HepG2 (cell line): ENCODE data around the gene C5. TPM values are rescaled to one million over a fixed set of nuclear protein-coding genes. Genes with fewer than 3 reads are reported as not detected.
"Not testable (repeated sequence)": the region's sequence is repeated elsewhere in the genome, so short reads cannot be mapped to it uniquely, and the experiment has no call there.

Experiments used
- ATAC-seq: fragments of 200-7000 bp; cut with Tn5 transposase; 3 replicates; pipeline ENCODE4 v1.9.1; 2020; ENCODE audit warnings: mild to moderate bottlenecking, moderate library complexity
- BruUV-seq: library from RNA; stranded (reverse); fragments of 400-500 nt; replicated peaks from 2 replicates; lab custom pipeline; 2021; lab: Mats Ljungman, UMichigan
- CTCF ChIA-PET: fragments of 300-600 bp; formaldehyde crosslinking; extraction: SDS; loops from one replicate; lab custom pipeline; 2021; ENCODE audit warnings: low total read pairs, inconsistent platforms, low intra/inter-chr PET ratio; lab: Yijun Ruan, JAX
- POLR2A ChIA-PET: fragments of 350-600 bp; sonication (Branson Sonifier 250); formaldehyde crosslinking; loops from one replicate; lab custom pipeline; 2020; ENCODE audit warnings: antibody characterized with exemption, inconsistent platforms; lab: Yijun Ruan, JAX
- DNase-seq: peaks from one replicate; pipeline ENCODE4 v3.0.0-alpha.2; 2015; ENCODE audit warnings: low spot score
- FAIRE-seq: peaks from 3 replicates; lab custom pipeline; 2011; peaks lifted over from hg19 to GRCh38; lab: Jason Lieb, UNC
- H2AFZ ChIP-seq: one replicate; pipeline ENCODE4 v1.6.1; 2011; ENCODE audit warnings: low read length, inconsistent platforms
- H3K27ac ChIP-seq: fragments of 300-600 bp; 3 replicates; pipeline ENCODE4 v1.8.0; 2011; ENCODE audit warnings: mixed run types, mild to moderate bottlenecking, mixed read lengths, low read length, inconsistent platforms; ENCODE audit not compliant: insufficient read depth; ENCODE audit errors: extremely low read length
- H3K27me3 ChIP-seq, 2 experiments: fragments of 200-600 bp in 1 of 2; 2 replicates in 1 of 2; 3 replicates in 1 of 2; pipeline versions ENCODE4 v1.6.0 to v1.8.0; 2011; ENCODE audit warnings: low read length in 2 of 2, mild to moderate bottlenecking in 2 of 2, moderate library complexity in 2 of 2, inconsistent platforms in 1 of 2; ENCODE audit not compliant: insufficient read depth in 2 of 2, control insufficient read depth in 1 of 2
- H3K36me3 ChIP-seq, 2 experiments: fragments of 200-600 bp in 1 of 2; replicated peaks in 1 of 2; 2 replicates in 1 of 2; 3 replicates in 1 of 2; pipeline versions ENCODE4 v1.5.1 to v1.8.0; 2011; ENCODE audit warnings: low read length in 2 of 2, inconsistent platforms in 1 of 2; ENCODE audit not compliant: insufficient read depth in 2 of 2, control insufficient read depth in 1 of 2
- H3K4me1 ChIP-seq: 2 replicates; pipeline ENCODE4 v1.5.1; 2012; ENCODE audit warnings: low read length, inconsistent platforms; ENCODE audit not compliant: insufficient read depth
- H3K4me2 ChIP-seq: 2 replicates; pipeline ENCODE4 v1.6.0; 2011; ENCODE audit warnings: low read depth, low read length, inconsistent platforms
- H3K4me3 ChIP-seq, 3 experiments: fragments of 200-600 bp in 1 of 3; sonication (generic), shearing (Covaris generic) in 1 of 3; replicated peaks in 1 of 3; 2 replicates each; pipeline ENCODE4 v1.5.1; 2011 to 2016; ENCODE audit warnings: low read length in 3 of 3, inconsistent platforms in 2 of 3, low read depth in 2 of 3, mild to moderate bottlenecking in 2 of 3, control low read depth in 1 of 3, mixed read lengths in 1 of 3; ENCODE audit not compliant: insufficient read depth in 1 of 3
- H3K79me2 ChIP-seq: one replicate; pipeline ENCODE4 v1.6.1; 2011; ENCODE audit warnings: low read length, inconsistent platforms; ENCODE audit not compliant: insufficient read depth
- H3K9ac ChIP-seq: 2 replicates; pipeline ENCODE4 v1.6.0; 2011; ENCODE audit warnings: mild to moderate bottlenecking, low read depth, low read length, inconsistent platforms; ENCODE audit not compliant: insufficient read depth
- H3K9me3 ChIP-seq: 2 replicates; pipeline ENCODE4 v1.5.1; 2012; ENCODE audit warnings: mild to moderate bottlenecking, low read length
- H4K20me1 ChIP-seq: 2 replicates; pipeline ENCODE4 v1.6.0; 2011; ENCODE audit warnings: inconsistent platforms, mild to moderate bottlenecking, low read length, moderate library complexity; ENCODE audit not compliant: insufficient read depth
- CBFB ChIP-seq: sonication (generic); formaldehyde crosslinking; IDR thresholded peaks from 2 replicates; pipeline ENCODE4 v1.4.0; 2020; ENCODE audit warnings: missing genetic modification reagents
- CTCF ChIP-seq: sonication (generic); formaldehyde crosslinking; IDR thresholded peaks from 2 replicates; pipeline ENCODE4 v1.5.0; 2020; ENCODE audit warnings: mild to moderate bottlenecking, missing genetic modification reagents, moderate library complexity
- MAF1 ChIP-seq: sonication (generic); formaldehyde crosslinking; IDR thresholded peaks from 2 replicates; pipeline ENCODE4 v1.5.0; 2020; ENCODE audit warnings: missing genetic modification reagents, borderline replicate concordance
- MAFK ChIP-seq, 2 experiments: IDR thresholded peaks in 1 of 2; conservative IDR thresholded peaks in 1 of 2; 2 replicates each; pipeline ENCODE4 v1.6.1; 2011; ENCODE audit warnings: improper control_type of control experiment in 2 of 2, low read length in 2 of 2
- MIER2 ChIP-seq: IDR thresholded peaks from 2 replicates; pipeline ENCODE4 v1.6.1; 2016; ENCODE audit warnings: missing biosample characterization, missing genetic modification reagents
- MTF2 ChIP-seq: sonication (generic); formaldehyde crosslinking; IDR thresholded peaks from 2 replicates; pipeline ENCODE4 v1.5.0; 2020; ENCODE audit warnings: missing genetic modification reagents, borderline replicate concordance
- SCMH1 ChIP-seq: sonication (generic); formaldehyde crosslinking; IDR thresholded peaks from 2 replicates; pipeline ENCODE4 v1.9.0; 2021; ENCODE audit warnings: missing genetic modification reagents, mild to moderate bottlenecking, borderline replicate concordance
- SMAD3 ChIP-seq: sonication (generic); formaldehyde crosslinking; IDR thresholded peaks from 2 replicates; pipeline ENCODE4 v1.4.0; 2020; ENCODE audit warnings: missing genetic modification reagents
- WIZ ChIP-seq: sonication (generic); formaldehyde crosslinking; IDR thresholded peaks from 2 replicates; pipeline ENCODE4 v1.5.1; 2020; ENCODE audit warnings: mild to moderate bottlenecking, missing genetic modification reagents
- ZEB1 ChIP-seq: IDR thresholded peaks from 2 replicates; pipeline ENCODE4 v1.6.1; 2012; ENCODE audit warnings: mild to moderate bottlenecking, low read depth, inconsistent platforms; ENCODE audit not compliant: insufficient replicate concordance
- ZNF567 ChIP-seq: sonication (generic); formaldehyde crosslinking; IDR thresholded peaks from 2 replicates; pipeline ENCODE4 v1.8.1; 2023; ENCODE audit warnings: mild to moderate bottlenecking, missing genetic modification reagents, borderline replicate concordance
- WGBS: methylation state at CpG from one replicate; pipeline ENCODE4 v1.1.6; 2017; ENCODE audit warnings: low lambda C conversion rate; 5-methylcytosine and 5-hydroxymethylcytosine counted together
- in situ Hi-C: cut with HindIII; loops from 2 replicates; pipeline ENCODE4 v1.10.0; 2017; ENCODE audit warnings: low pct_unique_long_range_greater_than_20kb; ENCODE audit not compliant: extremely low pct_ligation_motif_present
- intact Hi-C: fragments of 100-400 bp; cut with micrococcal nuclease; formaldehyde crosslinking; loops from one replicate; pipeline ENCODE4 v1.10.0; 2022; ENCODE audit not compliant: unreplicated experiment
- polyA plus RNA-seq, 8 experiments: library from polyadenylated mRNA; depleted of rRNA in 3 of 8; stranded (reverse) in 7 of 8; unstranded in 1 of 8; fragments of >200 nt; fragmentation: Illumina TruSeq in 4 of 8; extraction: Trizol in 4 of 8; gene quantifications; 2 replicates each; pipeline versions ENCODE4 v1.2.1 to v1.2.3, GENCODE V29; 2011 to 2016; ENCODE audit warnings: low read depth in 4 of 8, missing spikeins in 1 of 8, mixed read lengths in 1 of 8; ENCODE audit not compliant: insufficient read depth in 1 of 8
- total RNA-seq, 5 experiments: library from RNA; depleted of rRNA; stranded (reverse); fragments of >200 nt; fragmentation: Illumina TruSeq; extraction: Trizol; gene quantifications; 2 replicates each; pipeline ENCODE4 v1.2.3, GENCODE V29; 2016; ENCODE audit warnings: low read depth in 1 of 5
- TF ChIP-seq, protein P1 (sequence below): sonication (generic); formaldehyde crosslinking; IDR thresholded peaks from 2 replicates; pipeline ENCODE4 v1.5.1; 2020; ENCODE audit warnings: missing genetic modification reagents, mild to moderate bottlenecking, borderline replicate concordance
- TF ChIP-seq, protein P2 (sequence below): IDR thresholded peaks from 2 replicates; pipeline ENCODE4 v1.6.1; 2016; ENCODE audit warnings: mild to moderate bottlenecking, missing biosample characterization, missing genetic modification reagents
- TF ChIP-seq, protein P3 (sequence below): sonication (generic); formaldehyde crosslinking; IDR thresholded peaks from 2 replicates; pipeline ENCODE4 v1.8.1; 2023; ENCODE audit warnings: missing genetic modification reagents, mild to moderate bottlenecking, borderline replicate concordance

Gene C5
- total and polyA plus RNA-seq, 2 of the 13 experiments (the other 11 are each of a cell fraction or from before 2014, with no cell fraction given), result 57.6 to 192 TPM

DNA sequence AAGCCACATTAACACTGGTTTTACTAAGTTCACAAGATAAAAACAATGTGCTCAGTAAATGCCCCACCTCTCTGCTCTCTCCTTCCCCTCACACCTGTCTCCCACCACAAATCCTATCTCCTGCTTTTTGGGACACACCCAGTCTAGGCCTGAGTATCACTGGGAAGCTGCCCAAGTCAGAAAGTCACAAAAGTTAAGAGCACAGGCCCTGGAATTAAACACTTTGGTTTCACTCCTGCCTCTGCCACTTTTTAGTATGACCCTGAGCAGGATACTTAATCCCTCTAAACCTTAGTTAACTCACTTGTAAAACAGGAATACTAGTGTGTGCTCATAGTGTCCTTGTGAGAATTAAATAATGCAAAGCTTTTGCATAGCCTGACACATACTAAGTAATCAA, 11.3 kb downstream of the C5 start (continued):
- TF ChIP-seq CTCF (CRISPR knock-in tag), result no peak
- no peak for TF ChIP-seq MAF1 (CRISPR knock-in tag)

GRCh38 chr9:121038362-121038761, 11.7 kb downstream of the C5 start:
- in situ Hi-C loops, result no loop called here
- 99% methylated on average over 2 of the region's 2 CpGs for WGBS
- Histone ChIP-seq H3K9me3 (no peaks in the 10 kb centered on the region), H3K4me1 (no peaks in the 10 kb centered on the region), H3K79me2 (no peaks in the 10 kb centered on the region), H3K4me2 (no peak overlapping the region), H3K4me3 (no peak overlapping the region), H3K27me3 (no peaks in the 10 kb centered on the region), H2AFZ (no peak overlapping the region), H4K20me1 (0 out of 2 replicates have a peak, but pooled peaks cover 3% of the 10 kb centered on the region), H3K36me3 (peaks cover 4 to 45% of the 10 kb centered on the region in 2 experiments; a peak in 4 of 5 replicates), H3K9ac (no peak overlapping the region), H3K27ac (no peak overlapping the region)
- ATAC-seq (no peak), DNase-seq (no peak), FAIRE-seq (no peak)
- ChIA-PET POLR2A (no interaction called here), CTCF (no interaction called here)
- no peak for TF ChIP-seq SCMH1 (CRISPR knock-in tag)
- TF ChIP-seq MIER2 (CRISPR knock-in tag), result no peak
- no peak for TF ChIP-seq SMAD3
- no peak for TF ChIP-seq ZNF567
- TF ChIP-seq, protein P1, sequence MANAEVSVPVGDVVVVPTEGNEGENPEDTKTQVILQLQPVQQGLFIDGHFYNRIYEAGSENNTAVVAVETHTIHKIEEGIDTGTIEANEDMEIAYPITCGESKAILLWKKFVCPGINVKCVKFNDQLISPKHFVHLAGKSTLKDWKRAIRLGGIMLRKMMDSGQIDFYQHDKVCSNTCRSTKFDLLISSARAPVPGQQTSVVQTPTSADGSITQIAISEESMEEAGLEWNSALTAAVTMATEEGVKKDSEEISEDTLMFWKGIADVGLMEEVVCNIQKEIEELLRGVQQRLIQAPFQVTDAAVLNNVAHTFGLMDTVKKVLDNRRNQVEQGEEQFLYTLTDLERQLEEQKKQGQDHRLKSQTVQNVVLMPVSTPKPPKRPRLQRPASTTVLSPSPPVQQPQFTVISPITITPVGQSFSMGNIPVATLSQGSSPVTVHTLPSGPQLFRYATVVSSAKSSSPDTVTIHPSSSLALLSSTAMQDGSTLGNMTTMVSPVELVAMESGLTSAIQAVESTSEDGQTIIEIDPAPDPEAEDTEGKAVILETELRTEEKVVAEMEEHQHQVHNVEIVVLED (CRISPR knock-in tag), result no peak
- TF ChIP-seq MTF2 (CRISPR knock-in tag), result no peak
- TF ChIP-seq, protein P2, sequence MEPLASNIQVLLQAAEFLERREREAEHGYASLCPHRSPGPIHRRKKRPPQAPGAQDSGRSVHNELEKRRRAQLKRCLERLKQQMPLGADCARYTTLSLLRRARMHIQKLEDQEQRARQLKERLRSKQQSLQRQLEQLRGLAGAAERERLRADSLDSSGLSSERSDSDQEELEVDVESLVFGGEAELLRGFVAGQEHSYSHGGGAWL (CRISPR knock-in tag), result no peak
- no peak for TF ChIP-seq CBFB
- no peak for TF ChIP-seq ZEB1
- TF ChIP-seq WIZ (CRISPR knock-in tag), result no peak
- no peak for TF ChIP-seq MAFK (conservative IDR thresholded peaks at IDR 0.05 in 1 of 2, IDR thresholded peaks at IDR 0.05 in 1 of 2; ENCODE audit: low read length in 2 of 2)
- TF ChIP-seq, protein P3, sequence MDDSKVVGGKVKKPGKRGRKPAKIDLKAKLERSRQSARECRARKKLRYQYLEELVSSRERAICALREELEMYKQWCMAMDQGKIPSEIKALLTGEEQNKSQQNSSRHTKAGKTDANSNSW (CRISPR knock-in tag), result no peak
- BruUV-seq, result no TSS peak
- intact Hi-C loops, result no loop called here

DNA sequence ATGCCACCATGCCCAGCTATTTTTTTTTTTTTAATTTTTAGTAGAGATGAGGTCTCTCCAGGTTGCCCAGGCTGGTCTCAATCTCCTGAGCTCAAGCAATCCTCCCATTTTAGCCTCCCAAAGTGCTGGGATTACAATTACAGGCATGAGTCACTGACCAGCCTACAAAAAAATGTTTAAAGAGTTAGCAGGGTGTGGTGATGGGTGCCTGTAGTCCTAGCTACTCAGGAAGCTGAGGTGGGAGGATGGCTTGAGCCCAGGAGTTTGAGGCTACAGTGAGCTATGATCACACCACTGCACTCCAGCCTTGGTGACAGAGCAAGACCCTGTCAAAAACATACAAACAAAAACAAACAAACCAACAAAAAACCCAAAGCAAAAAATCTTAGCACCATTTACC, 14.4 kb downstream of the C5 start:
- H3K4me3 ChIP-seq, H3K4me2 ChIP-seq, ATAC-seq, H3K9me3 ChIP-seq, in situ Hi-C loops, FAIRE-seq, DNase-seq, BruUV-seq, H2AFZ ChIP-seq, CTCF ChIA-PET, H3K79me2 ChIP-seq, H3K4me1 ChIP-seq, H4K20me1 ChIP-seq, H3K27me3 ChIP-seq, H3K9ac ChIP-seq, intact Hi-C loops, H3K27ac ChIP-seq: not testable (repeated sequence)
- POLR2A ChIA-PET, result interaction anchor here (0.9 to 1.4 kb wide), 2 partner anchors 13 to 24 kb away, joined by 3 to 4 read pairs; no protein-coding TSS in a partner anchor
- H3K36me3 ChIP-seq, result peaks cover 6 to 47% of the 10 kb centered on the region in 2 experiments
